Karpas-422 (cell line): ENCODE measurements around the gene CDKAL1. TPM values are rescaled to one million over a fixed set of nuclear protein-coding genes. Genes with fewer than 3 reads are reported as not detected.
"Not testable (repeated sequence)": the region's sequence is repeated elsewhere in the genome, so short reads cannot be mapped to it uniquely, and the experiment has no call there.

Experiments used
- DNase-seq: peaks from one replicate; pipeline ENCODE4 v3.0.0-alpha.2; 2015
- H2AFZ ChIP-seq: fragments of 200-600 bp; sonication (generic); 2 replicates; pipeline ENCODE4 v1.6.1; 2014; ENCODE audit warnings: antibody characterized with exemption, low read length, mixed read lengths
- H3K27ac ChIP-seq: fragments of 200-600 bp; sonication (generic); 2 replicates; pipeline ENCODE4 v1.5.1; 2014; ENCODE audit warnings: mild to moderate bottlenecking, low read length, moderate library complexity
- H3K27me3 ChIP-seq: fragments of 200-600 bp; sonication (generic); 2 replicates; pipeline ENCODE4 v1.6.1; 2014; ENCODE audit warnings: low read length, mixed read lengths
- H3K36me3 ChIP-seq: fragments of 200-600 bp; sonication (generic); 2 replicates; pipeline ENCODE4 v1.6.1; 2014; ENCODE audit warnings: low read length, mixed read lengths; ENCODE audit not compliant: insufficient read depth
- H3K4me1 ChIP-seq: fragments of 200-600 bp; sonication (generic); 2 replicates; pipeline ENCODE4 v1.6.1; 2014; ENCODE audit warnings: mild to moderate bottlenecking, low read length, mixed read lengths
- H3K4me2 ChIP-seq: fragments of 200-600 bp; sonication (generic); 2 replicates; pipeline ENCODE4 v1.6.1; 2014; ENCODE audit warnings: low read length, low read depth, mild to moderate bottlenecking; ENCODE audit not compliant: poor library complexity, severe bottlenecking
- H3K4me3 ChIP-seq: fragments of 200-600 bp; sonication (generic); 2 replicates; pipeline ENCODE4 v1.5.1; 2014; ENCODE audit warnings: mild to moderate bottlenecking, antibody characterized with exemption, low read length, mixed read lengths
- H3K79me2 ChIP-seq: fragments of 200-600 bp; sonication (generic); 2 replicates; pipeline ENCODE4 v1.6.1; 2014; ENCODE audit warnings: mild to moderate bottlenecking, low read length, mixed read lengths
- H3K9ac ChIP-seq: fragments of 200-600 bp; sonication (generic); 2 replicates; pipeline ENCODE4 v1.6.0; 2014; ENCODE audit warnings: low read length
- H3K9me2 ChIP-seq: fragments of 200-600 bp; sonication (generic), shearing (Covaris generic); replicated peaks from 2 replicates; pipeline ENCODE4 v1.6.0; 2014; ENCODE audit warnings: mild to moderate bottlenecking, low read length, moderate library complexity; ENCODE audit not compliant: insufficient read depth
- H3K9me3 ChIP-seq: fragments of 300-700, 200-600 bp; sonication (generic); 2 replicates; pipeline ENCODE4 v1.6.1; 2014; ENCODE audit warnings: low read length, mixed read lengths
- H4K20me1 ChIP-seq: fragments of 200-600 bp; sonication (generic); 2 replicates; pipeline ENCODE4 v1.6.1; 2014; ENCODE audit warnings: mild to moderate bottlenecking, antibody characterized with exemption, low read length, low read depth; ENCODE audit not compliant: insufficient read depth
- total RNA-seq: library from RNA; depleted of rRNA; stranded (reverse); fragments of >200 nt; shearing (Covaris generic); gene quantifications from 2 replicates; pipeline ENCODE4 v1.2.3, GENCODE V29; 2014; ENCODE audit warnings: low replicate concordance

Gene CDKAL1
- total RNA-seq, 1 experiment from 2014 or later: 23.7 TPM

- Histone ChIP-seq H3K27ac (no peak overlapping the region), H3K9me2 (no peaks in the 10 kb centered on the region), H3K9me3 (no peaks in the 10 kb centered on the region), H3K4me1 (no peaks in the 10 kb centered on the region), H3K36me3 (no peaks in the 10 kb centered on the region), H3K9ac (no peak overlapping the region), H3K4me3 (no peak overlapping the region), H4K20me1 (no peaks in the 10 kb centered on the region), H3K79me2 (no peaks in the 10 kb centered on the region), H3K4me2 (no peak overlapping the region), H3K27me3 (no peaks in the 10 kb centered on the region), H2AFZ (no peak overlapping the region)
- no peak for DNase-seq
These were observed 711.2 kb downstream of the CDKAL1 start for GRCh38 chr6:21245488-21245887.

- H3K36me3 ChIP-seq: no peaks in the 10 kb centered on the region
- no peaks in the 10 kb centered on the region for H3K27me3 ChIP-seq
- H4K20me1 ChIP-seq: no peaks in the 10 kb centered on the region
- H3K9ac ChIP-seq: no peak overlapping the region
- H3K4me3 ChIP-seq: no peak overlapping the region
- no peaks in the 10 kb centered on the region for H3K4me1 ChIP-seq
- H3K9me2 ChIP-seq: no peaks in the 10 kb centered on the region
- H3K4me2 ChIP-seq: no peak overlapping the region
- no peak overlapping the region for H3K27ac ChIP-seq
- DNase-seq: no peak
- no peaks in the 10 kb centered on the region for H3K9me3 ChIP-seq
- no peak overlapping the region for H2AFZ ChIP-seq
- H3K79me2 ChIP-seq: no peaks in the 10 kb centered on the region
These were observed 711.8 kb downstream of the CDKAL1 start for GRCh38 chr6:21246075-21246474.

GRCh38 chr6:21254460-21254859 lies 720.2 kb downstream of the CDKAL1 start:
- H2AFZ ChIP-seq, H3K27ac ChIP-seq, H3K9me3 ChIP-seq: not testable (repeated sequence)

GRCh38 chr6:21256197-21256596 lies 721.9 kb downstream of the CDKAL1 start:
- Histone ChIP-seq H3K9me2 (no peaks in the 10 kb centered on the region), H4K20me1 (no peaks in the 10 kb centered on the region), H3K27ac (no peak overlapping the region), H3K36me3 (no peaks in the 10 kb centered on the region), H3K79me2 (no peaks in the 10 kb centered on the region), H3K4me3 (no peak overlapping the region), H3K9me3 (no peaks in the 10 kb centered on the region), H3K4me1 (peaks cover 25% of the 10 kb centered on the region), H3K27me3 (no peaks in the 10 kb centered on the region), H3K4me2 (no peak overlapping the region), H3K9ac (no peak overlapping the region), H2AFZ (no peak overlapping the region)
- DNase-seq: no peak

More at GRCh38 chr6:21254460-21254859, 720.2 kb downstream of the CDKAL1 start:
- H3K27me3 ChIP-seq, H3K9me2 ChIP-seq, H3K36me3 ChIP-seq, H3K4me2 ChIP-seq, H3K79me2 ChIP-seq, H4K20me1 ChIP-seq, H3K9ac ChIP-seq, H3K4me3 ChIP-seq, DNase-seq: not testable (repeated sequence)
- peaks cover 11% of the 10 kb centered on the region for H3K4me1 ChIP-seq

GRCh38 chr6:21257125-21257524 lies 722.9 kb downstream of the CDKAL1 start:
- Histone ChIP-seq H3K4me2 (no peak overlapping the region), H3K9ac (no peak overlapping the region), H3K4me1 (peaks cover 26% of the 10 kb centered on the region), H3K9me2 (no peaks in the 10 kb centered on the region), H3K79me2 (no peaks in the 10 kb centered on the region), H2AFZ (no peak overlapping the region), H4K20me1 (no peaks in the 10 kb centered on the region), H3K27me3 (no peaks in the 10 kb centered on the region), H3K27ac (no peak overlapping the region), H3K36me3 (no peaks in the 10 kb centered on the region), H3K4me3 (no peak overlapping the region), H3K9me3 (no peaks in the 10 kb centered on the region)
- no peak for DNase-seq

- no peak for DNase-seq
- no peaks in the 10 kb centered on the region for H3K27me3 ChIP-seq
- H3K79me2 ChIP-seq: no peaks in the 10 kb centered on the region
- H4K20me1 ChIP-seq: no peaks in the 10 kb centered on the region
- no peak overlapping the region for H2AFZ ChIP-seq
- H3K4me1 ChIP-seq: peaks cover 29% of the 10 kb centered on the region
- H3K4me3 ChIP-seq: no peak overlapping the region
- no peak overlapping the region for H3K27ac ChIP-seq
- H3K9ac ChIP-seq: no peak overlapping the region
- H3K9me3 ChIP-seq: no peaks in the 10 kb centered on the region
- no peaks in the 10 kb centered on the region for H3K36me3 ChIP-seq
- H3K4me2 ChIP-seq: no peak overlapping the region
- H3K9me2 ChIP-seq: no peaks in the 10 kb centered on the region
These were observed 724.4 kb downstream of the CDKAL1 start for GRCh38 chr6:21258665-21259064.

GRCh38 chr6:21259660-21260059 lies 725.4 kb downstream of the CDKAL1 start:
- H2AFZ ChIP-seq: no peak overlapping the region
- peaks cover 39% of the 10 kb centered on the region for H3K4me1 ChIP-seq
- H3K4me3 ChIP-seq: no peak overlapping the region; the same call in 1 of the 2 replicates
- H3K4me2 ChIP-seq: peak overlapping the region; percentile 48
- DNase-seq: peak; percentile 50
- no peaks in the 10 kb centered on the region for H4K20me1 ChIP-seq
- H3K27ac ChIP-seq: peak overlapping the region; percentile 76
- H3K79me2 ChIP-seq: no peaks in the 10 kb centered on the region
- H3K27me3 ChIP-seq: no peaks in the 10 kb centered on the region
- H3K9me3 ChIP-seq: no peaks in the 10 kb centered on the region
- H3K36me3 ChIP-seq: no peaks in the 10 kb centered on the region
- H3K9ac ChIP-seq: no peak overlapping the region
- no peaks in the 10 kb centered on the region for H3K9me2 ChIP-seq

GRCh38 chr6:21262504-21262903 lies 728.2 kb downstream of the CDKAL1 start:
- Histone ChIP-seq H3K79me2 (no peaks in the 10 kb centered on the region), H3K9ac (no peak overlapping the region), H3K4me3 (no peak overlapping the region), H3K4me1 (peaks cover 49% of the 10 kb centered on the region), H2AFZ (no peak overlapping the region), H3K9me3 (no peaks in the 10 kb centered on the region), H3K4me2 (no peak overlapping the region), H3K27ac (no peak overlapping the region), H3K36me3 (no peaks in the 10 kb centered on the region), H4K20me1 (no peaks in the 10 kb centered on the region), H3K27me3 (no peaks in the 10 kb centered on the region), H3K9me2 (no peaks in the 10 kb centered on the region)
- no peak for DNase-seq
